ENCODE results near the gene TMEM106C. TPM values are rescaled to one million over a fixed set of nuclear protein-coding genes. Genes with fewer than 3 reads are reported as not detected.

The TMEM106C gene
- total RNA-seq, 1 donor from 2014 or later: 76.1 TPM

DNA sequence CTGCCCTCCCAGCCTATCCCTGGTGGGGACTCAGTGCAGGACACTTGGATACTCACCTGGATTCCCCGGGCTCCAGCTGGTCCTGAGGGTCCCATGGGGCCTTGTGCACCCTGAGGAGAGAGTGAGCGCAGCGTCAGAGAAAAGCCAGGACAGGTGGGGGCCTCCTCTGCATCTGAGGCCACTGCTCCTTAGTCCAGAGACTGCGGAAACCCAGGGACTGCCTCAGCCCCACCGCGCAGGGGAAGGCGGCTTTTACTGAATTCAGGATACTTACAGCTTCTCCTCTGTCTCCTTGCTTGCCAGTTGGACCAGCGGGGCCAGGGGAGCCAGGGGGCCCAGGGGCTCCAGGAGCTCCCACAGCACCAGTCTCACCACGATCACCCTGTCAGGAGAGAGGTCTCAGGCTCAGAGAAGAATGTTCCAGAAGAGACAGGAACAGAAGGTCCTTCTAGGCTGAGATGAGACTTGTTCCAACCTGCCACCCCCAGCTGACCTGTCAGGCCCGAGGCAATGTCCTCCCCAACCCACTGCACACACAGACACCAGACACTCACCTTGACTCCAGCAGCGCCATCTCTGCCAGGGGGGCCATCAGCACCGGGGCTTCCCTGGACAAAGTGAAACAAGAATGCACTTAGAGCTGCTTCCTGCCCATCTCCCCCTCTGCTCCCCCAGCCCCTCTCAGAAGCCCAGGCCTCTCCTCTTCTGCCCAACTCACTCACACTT is 13.8 kb downstream of the TMEM106C start:
- no peak overlapping the region for H3K27ac Mint-ChIP-seq
- H3K27me3 Mint-ChIP-seq: no peaks in the 10 kb centered on the region

DNA sequence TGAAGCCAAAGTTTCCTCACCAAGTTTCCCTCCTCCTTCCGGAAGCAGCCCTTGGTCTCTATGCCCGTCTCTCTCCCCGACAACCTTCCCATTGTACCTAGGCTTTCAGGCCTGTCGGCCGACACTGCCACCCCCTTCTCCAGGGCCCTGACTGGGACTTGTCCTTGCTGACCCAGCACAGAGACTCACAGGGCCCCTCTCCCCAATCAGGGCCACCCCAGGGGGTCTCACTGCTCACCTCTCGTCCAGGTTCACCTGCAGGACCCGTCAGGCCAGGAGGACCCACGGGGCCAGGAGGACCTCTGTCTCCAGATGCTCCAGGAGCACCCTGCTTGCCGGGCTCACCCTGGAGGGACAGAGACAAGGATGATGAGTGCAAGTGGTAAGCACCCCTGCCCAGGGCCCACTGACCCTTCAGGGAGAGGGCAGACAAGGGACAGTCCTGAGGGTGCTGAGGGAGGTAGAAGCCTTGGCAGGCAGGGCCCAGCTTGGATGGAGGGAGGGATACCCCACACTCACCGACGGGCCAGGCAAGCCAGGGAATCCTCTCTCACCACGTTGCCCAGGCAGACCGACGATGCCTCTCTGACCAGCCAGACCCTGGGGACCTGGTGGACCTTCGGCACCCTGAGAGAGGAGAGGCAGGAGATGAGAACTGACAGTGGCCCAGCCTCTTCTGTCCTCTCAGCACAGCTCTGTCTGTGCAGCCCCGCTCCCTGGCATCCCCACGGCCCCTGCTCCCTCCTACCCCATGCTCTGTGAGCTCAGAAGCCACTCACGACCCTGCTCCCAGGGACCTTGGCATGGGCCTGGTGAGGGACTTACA is 14.6 kb downstream of the TMEM106C start:
- no peak for DNase-seq (ENCODE audit: low spot score, unreplicated experiment)
- Mint-ChIP-seq H3K4me3 (ENCODE audit: low read depth) (no peak overlapping the region), H3K9me3 (ENCODE audit: low read depth) (no peaks in the 10 kb centered on the region), H3K27me3 (no peaks in the 10 kb centered on the region), H3K27ac (no peak overlapping the region), H3K36me3 (ENCODE audit: insufficient read depth) (peaks cover 26% of the 10 kb centered on the region), H3K4me1 (ENCODE audit: low read depth) (peaks cover 2% of the 10 kb centered on the region)
- TF ChIP-seq, protein P1, sequence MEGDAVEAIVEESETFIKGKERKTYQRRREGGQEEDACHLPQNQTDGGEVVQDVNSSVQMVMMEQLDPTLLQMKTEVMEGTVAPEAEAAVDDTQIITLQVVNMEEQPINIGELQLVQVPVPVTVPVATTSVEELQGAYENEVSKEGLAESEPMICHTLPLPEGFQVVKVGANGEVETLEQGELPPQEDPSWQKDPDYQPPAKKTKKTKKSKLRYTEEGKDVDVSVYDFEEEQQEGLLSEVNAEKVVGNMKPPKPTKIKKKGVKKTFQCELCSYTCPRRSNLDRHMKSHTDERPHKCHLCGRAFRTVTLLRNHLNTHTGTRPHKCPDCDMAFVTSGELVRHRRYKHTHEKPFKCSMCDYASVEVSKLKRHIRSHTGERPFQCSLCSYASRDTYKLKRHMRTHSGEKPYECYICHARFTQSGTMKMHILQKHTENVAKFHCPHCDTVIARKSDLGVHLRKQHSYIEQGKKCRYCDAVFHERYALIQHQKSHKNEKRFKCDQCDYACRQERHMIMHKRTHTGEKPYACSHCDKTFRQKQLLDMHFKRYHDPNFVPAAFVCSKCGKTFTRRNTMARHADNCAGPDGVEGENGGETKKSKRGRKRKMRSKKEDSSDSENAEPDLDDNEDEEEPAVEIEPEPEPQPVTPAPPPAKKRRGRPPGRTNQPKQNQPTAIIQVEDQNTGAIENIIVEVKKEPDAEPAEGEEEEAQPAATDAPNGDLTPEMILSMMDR (IDR thresholded peaks at IDR 0.05; ENCODE audit: unreplicated experiment): no peak

More for the DNA sequence above, 13.8 kb downstream of the TMEM106C start:
- Mint-ChIP-seq H3K4me1 (ENCODE audit: low read depth) (peaks cover 4% of the 10 kb centered on the region), H3K36me3 (ENCODE audit: insufficient read depth) (peaks cover 30% of the 10 kb centered on the region), H3K4me3 (ENCODE audit: low read depth) (no peak overlapping the region), H3K9me3 (ENCODE audit: low read depth) (no peaks in the 10 kb centered on the region)
- no peak for DNase-seq (ENCODE audit: low spot score, unreplicated experiment)
- TF ChIP-seq, protein P1 (IDR thresholded peaks at IDR 0.05; ENCODE audit: unreplicated experiment): no peak

DNA sequence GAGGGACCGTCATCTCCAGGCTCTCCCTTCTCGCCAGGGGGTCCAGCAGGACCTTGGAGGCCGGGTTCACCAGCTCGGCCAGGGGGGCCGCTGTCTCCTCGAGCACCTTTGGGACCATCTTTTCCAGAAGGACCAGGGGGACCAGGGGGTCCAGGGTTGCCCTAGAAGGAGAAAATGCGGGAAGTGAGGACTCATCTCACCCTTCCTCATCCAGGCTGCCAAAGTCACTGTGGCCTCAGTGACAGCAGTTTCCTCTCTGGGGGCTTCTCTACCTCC is 15.1 kb downstream of the TMEM106C start:
- no peak overlapping the region for H3K27ac Mint-ChIP-seq
- no peaks in the 10 kb centered on the region for H3K4me1 Mint-ChIP-seq (ENCODE audit: low read depth)
- no peak for DNase-seq (ENCODE audit: low spot score, unreplicated experiment)
- H3K27me3 Mint-ChIP-seq: no peaks in the 10 kb centered on the region
- peaks cover 24% of the 10 kb centered on the region for H3K36me3 Mint-ChIP-seq (ENCODE audit: insufficient read depth)
- H3K9me3 Mint-ChIP-seq (ENCODE audit: low read depth): no peaks in the 10 kb centered on the region
- TF ChIP-seq, protein P1 (IDR thresholded peaks at IDR 0.05; ENCODE audit: unreplicated experiment): no peak
- no peak overlapping the region for H3K4me3 Mint-ChIP-seq (ENCODE audit: low read depth)

DNA sequence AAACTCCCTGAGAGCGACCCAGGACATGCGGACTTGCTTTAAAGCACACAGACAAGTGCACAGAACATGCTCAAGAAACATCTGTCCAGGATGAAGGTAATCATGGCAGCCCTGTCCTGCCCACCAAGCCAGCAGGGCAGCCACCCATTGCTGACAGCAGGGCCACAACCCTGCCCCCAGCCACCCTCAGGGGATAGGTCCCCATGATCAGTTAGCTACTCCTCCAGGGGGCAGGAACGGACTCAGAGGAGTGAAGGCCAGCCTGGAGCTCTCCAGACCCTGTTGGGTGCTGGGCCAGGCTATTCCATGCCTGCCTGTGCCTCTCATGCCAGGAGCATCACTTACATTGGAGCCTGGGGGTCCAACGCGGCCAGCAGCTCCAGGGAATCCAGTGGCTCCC is 15.8 kb downstream of the TMEM106C start:
- DNase-seq (ENCODE audit: low spot score, unreplicated experiment): no peak
- H3K9me3 Mint-ChIP-seq (ENCODE audit: low read depth): no peaks in the 10 kb centered on the region
- H3K4me1 Mint-ChIP-seq (ENCODE audit: low read depth): no peaks in the 10 kb centered on the region
- no peaks in the 10 kb centered on the region for H3K27me3 Mint-ChIP-seq
- H3K27ac Mint-ChIP-seq: no peak overlapping the region
- H3K36me3 Mint-ChIP-seq (ENCODE audit: insufficient read depth): peaks cover 23% of the 10 kb centered on the region
- TF ChIP-seq, protein P1 (IDR thresholded peaks at IDR 0.05; ENCODE audit: unreplicated experiment): no peak
- H3K4me3 Mint-ChIP-seq (ENCODE audit: low read depth): no peak overlapping the region

DNA sequence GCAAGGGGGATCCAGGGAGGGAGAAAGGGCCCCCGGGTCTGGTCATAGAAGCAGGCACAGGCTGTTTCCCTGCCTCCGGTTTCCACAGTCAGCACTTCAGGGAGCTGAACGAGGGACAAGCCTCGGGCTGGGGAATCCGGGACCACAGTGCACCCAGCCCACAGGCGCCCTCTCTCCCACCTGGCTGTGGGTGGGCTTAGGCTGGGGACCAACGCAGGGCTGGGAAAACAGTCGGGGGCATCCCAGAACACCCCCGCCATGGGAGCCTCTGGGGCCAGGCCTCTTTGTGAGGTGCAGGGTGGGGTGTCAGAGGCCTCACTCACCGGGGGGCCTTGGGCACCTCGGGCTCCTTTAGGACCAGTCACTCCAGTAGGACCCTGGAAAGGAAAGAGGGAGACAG is 16.3 kb downstream of the TMEM106C start:
- Mint-ChIP-seq H3K36me3 (ENCODE audit: insufficient read depth) (peaks cover 23% of the 10 kb centered on the region), H3K27ac (no peak overlapping the region), H3K4me1 (ENCODE audit: low read depth) (no peaks in the 10 kb centered on the region), H3K4me3 (ENCODE audit: low read depth) (no peak overlapping the region), H3K9me3 (ENCODE audit: low read depth) (no peaks in the 10 kb centered on the region), H3K27me3 (no peaks in the 10 kb centered on the region)
- TF ChIP-seq, protein P1 (IDR thresholded peaks at IDR 0.05; ENCODE audit: unreplicated experiment): no peak
- DNase-seq (ENCODE audit: low spot score, unreplicated experiment): no peak
